Heart right ventricle (tissue), 16 donors: Measurements from ENCODE around the gene GSTM1. TPM values are rescaled to one million over a fixed set of nuclear protein-coding genes. Genes with fewer than 3 reads are reported as not detected.
A peak's percentile ranks its signal among the peaks of the same experiment; 100 is the strongest.
"Not testable (repeated sequence)": the region's sequence is repeated elsewhere in the genome, so short reads cannot be mapped to it uniquely, and the experiment has no call there.

ENCODE experiments used
- ATAC-seq, 8 donors: fragments of 200-7000 bp; cut with Tn5 transposase; one replicate each; pipeline ENCODE4 v1.9.1; 2020; ENCODE audit warnings: mild to moderate bottlenecking in 8 of 8, moderate library complexity in 8 of 8, moderate number of reproducible peaks in 1 of 8
- DNase-seq, 2 donors: peaks; one replicate each; pipeline ENCODE4 v3.0.0-alpha.2; 2020
- H3K27ac ChIP-seq, 10 donors: fragments of 200-600 bp; sonication (generic) in 2 of 10; one replicate each; pipeline versions ENCODE4 v1.5.0 to v1.8.0; 2020 to 2022; ENCODE audit warnings: mild to moderate bottlenecking in 3 of 10
- H3K27me3 ChIP-seq, 7 donors: fragments of 200-600 bp; one replicate each; pipeline ENCODE4 v1.8.0; 2021 to 2022; ENCODE audit warnings: mild to moderate bottlenecking in 2 of 7
- H3K36me3 ChIP-seq, 9 donors: fragments of 200-600 bp; sonication (generic) in 1 of 9; one replicate each; pipeline versions ENCODE4 v1.5.0 to v1.8.0; 2020 to 2022; ENCODE audit warnings: mild to moderate bottlenecking in 2 of 9
- H3K4me1 ChIP-seq, 9 donors: fragments of 200-600 bp; sonication (generic) in 1 of 9; one replicate each; pipeline versions ENCODE4 v1.5.0 to v1.8.0; 2020 to 2022; ENCODE audit warnings: mild to moderate bottlenecking in 4 of 9
- H3K4me3 ChIP-seq, 10 donors: fragments of 200-600 bp; sonication (generic) in 2 of 10; one replicate each; pipeline versions ENCODE4 v1.5.0 to v1.8.0; 2020 to 2022; ENCODE audit warnings: mild to moderate bottlenecking in 7 of 10, moderate library complexity in 2 of 10
- H3K9me3 ChIP-seq, 11 donors: fragments of 200-600 bp in 10 of 11; sonication (generic) in 2 of 11; one replicate each; pipeline versions ENCODE4 v1.5.0 to v1.8.0; 2013 to 2022; ENCODE audit warnings: mild to moderate bottlenecking in 2 of 11, control low read depth in 1 of 11, moderate library complexity in 1 of 11
- CTCF ChIP-seq, 9 donors: fragments of 200-600 bp; sonication (generic) in 2 of 9; IDR thresholded peaks; one replicate each; pipeline versions ENCODE4 v1.5.0 to v1.8.0; 2021 to 2022; ENCODE audit warnings: antibody characterized with exemption in 9 of 9, mild to moderate bottlenecking in 5 of 9, moderate library complexity in 1 of 9
- WGBS, 2 donors: extraction: QIAGEN DNeasy Blood & Tissue Kit; methylation state at CpG; one replicate each; pipeline ENCODE4 v1.1.7; 2013; ENCODE audit warnings: inconsistent platforms in 1 of 2; 5-methylcytosine and 5-hydroxymethylcytosine counted together
- intact Hi-C, 10 donors: fragments of 100-400 bp; cut with DNase I; formaldehyde crosslinking; loops; one replicate each; pipeline versions ENCODE4 v1.11.1 to v1.14.2; 2022
- polyA plus RNA-seq, 2 donors: library from polyadenylated mRNA; stranded (reverse); fragments of 200-250 nt; gene quantifications; one replicate each; pipeline ENCODE4 v1.2.3, GENCODE V29; 2013
- total RNA-seq, 10 donors: library from RNA; stranded (reverse); fragmentation: NEBNext Ultra II Directional in 3 of 10; extraction: Animal tissue kit (Norgen Biotek cat#: 25700) in 3 of 10; gene quantifications; one replicate each; pipeline versions ENCODE4 v1.2.1 to v1.2.4, GENCODE V29; 2021 to 2023
- donor health status: Arrhythmogenic right ventricular cardiomyopathy.
- donor health status: ischemic (EF 13 %, LVEDD 7.1; RV severe dilation, severe dysfunction).
- donor health status: healthy with polysubstance abuse.
- donor health status: DM: no; HTN: yes; CAD: no.
- donor health status: DM: no; HTN: no; CAD: no.
- donor health status: ischemic (EF 25% LVEDD 6.9; RV normal size, moderate dysfunction).
- donor health status: ischemic (EF 25% LVEDD 5.7; RV mildly dilated, moderate dysfunction).
- donor health status: healthy.
- donor health status: DM: yes; HTN: yes; CAD: no.
- donor health status: Ischemic cardiomyopathy.
- donor health status: ischemic (EF 35%, LVEDD 5.7; RV mildly dilated, moderate dysfunction).
- donor health status: nonischemic (EF 11% LVEDD 7.7; RV severe dilation, severe dysfunction).
- donor health status: DM: yes; HTN: yes; CAD: no.
- donor health status: PGD.
- donor health status: ischemic (EF 29% LVEDD 5.4; RV normal size, mild dysfunction).
- donor health status: nonischemic (EF 23%, LVEDD 6.1; RV moderate dilation, normal function).

The GSTM1 gene
- total and polyA plus RNA-seq, 12 donors: 0.19 to 57.7 (median 36.7) TPM; not detected in 4

GRCh38 chr1:109671067-109671466, 16.6 kb upstream of the GSTM1 start:
- Histone ChIP-seq H3K27ac (no peak overlapping the region), H3K27me3 (no peaks in the 10 kb centered on the region), H3K36me3 (peaks cover 0 to 19% (median 0%) of the 10 kb centered on the region in 9 donors), H3K4me3 (no peak overlapping the region), H3K4me1 (peaks cover 0 to 14% (median 9%) of the 10 kb centered on the region in 9 donors), H3K9me3 (no peaks in the 10 kb centered on the region)
- ATAC-seq (no peak), DNase-seq (no peak)
- intact Hi-C loops: no loop called here
- no peak for TF ChIP-seq CTCF (IDR thresholded peaks at IDR 0.05)
- WGBS, 2 donors: 91 to 94% methylated on average over 5 of the region's 5 CpGs

GRCh38 chr1:109673861-109674260, 13.8 kb upstream of the GSTM1 start:
- WGBS, 2 donors: 91 to 93% methylated on average over 2 of the region's 2 CpGs
- H3K36me3 ChIP-seq: peaks cover 0 to 18% (median 0%) of the 10 kb centered on the region in 9 donors
- H3K27me3 ChIP-seq, H3K9me3 ChIP-seq, H3K27ac ChIP-seq, ATAC-seq, DNase-seq, H3K4me1 ChIP-seq, intact Hi-C loops, H3K4me3 ChIP-seq: not testable (repeated sequence)

- ATAC-seq, intact Hi-C loops: not testable (repeated sequence)
These were observed 10.8 kb upstream of the GSTM1 start for GRCh38 chr1:109676683-109677381.

GRCh38 chr1:109677459-109677858, 10.2 kb upstream of the GSTM1 start:
- TF ChIP-seq CTCF (IDR thresholded peaks at IDR 0.05): no peak
- no peak for DNase-seq
- WGBS, 2 donors: 58 to 68% methylated on average over 3 of the region's 3 CpGs
- H3K36me3 ChIP-seq: peaks cover 0 to 10% (median 0%) of the 10 kb centered on the region in 9 donors
- no peaks in the 10 kb centered on the region for H3K27me3 ChIP-seq
- intact Hi-C loops: no loop called here
- H3K27ac ChIP-seq: no peak overlapping the region
- H3K4me1 ChIP-seq: no peaks in the 10 kb centered on the region
- no peaks in the 10 kb centered on the region for H3K9me3 ChIP-seq
- H3K4me3 ChIP-seq: no peak overlapping the region
- ATAC-seq: no peak

More at GRCh38 chr1:109676683-109677381, 10.8 kb upstream of the GSTM1 start:
- H3K4me3 ChIP-seq, H3K9me3 ChIP-seq, H3K27me3 ChIP-seq, H3K4me1 ChIP-seq, H3K36me3 ChIP-seq, DNase-seq, H3K27ac ChIP-seq: not testable (repeated sequence)
- 75 to 89% methylated on average over 3 of the region's 3 CpGs for WGBS, 2 donors

GRCh38 chr1:109678637-109679036, 9.0 kb upstream of the GSTM1 start:
- H3K9me3 ChIP-seq, H3K27ac ChIP-seq, H3K36me3 ChIP-seq, DNase-seq, ATAC-seq, H3K27me3 ChIP-seq, H3K4me3 ChIP-seq, H3K4me1 ChIP-seq, intact Hi-C loops: not testable (repeated sequence)
- WGBS, 2 donors: 87 to 88% methylated on average over 2 of the region's 2 CpGs

GRCh38 chr1:109684777-109685176, 2.8 kb upstream of the GSTM1 start:
- not testable (repeated sequence) for H3K27me3 ChIP-seq, DNase-seq, H3K9me3 ChIP-seq, H3K4me3 ChIP-seq, ATAC-seq, H3K27ac ChIP-seq, H3K36me3 ChIP-seq
- intact Hi-C loops: loop anchor here in 5 of 10 donors (5.0 kb wide), 2 partner anchors 37 to 42 kb away; no protein-coding TSS in a partner anchor
- H3K4me1 ChIP-seq: peaks cover 0 to 18% (median 0%) of the 10 kb centered on the region in 9 donors
- 94% methylated on average over 6 of the region's 6 CpGs; no CpG with 5 or more reads in 1 of the 2 donors for WGBS, 2 donors

GRCh38 chr1:109685399-109685798, 2.2 kb upstream of the GSTM1 start:
- DNase-seq, H3K36me3 ChIP-seq, H3K27ac ChIP-seq, H3K9me3 ChIP-seq, H3K27me3 ChIP-seq, H3K4me3 ChIP-seq: not testable (repeated sequence)
- ATAC-seq: peak in 1 of 8 donors; percentile 10
- peaks cover 0 to 23% (median 0%) of the 10 kb centered on the region in 9 donors for H3K4me1 ChIP-seq
- intact Hi-C loops: loop anchor here in 5 of 10 donors (5.0 kb wide), 2 partner anchors 38 to 43 kb away; no protein-coding TSS in a partner anchor
- WGBS, 2 donors: 69% methylated on average over 1 of the region's 1 CpG; no CpG with 5 or more reads in 1 of the 2 donors

- H3K4me3 ChIP-seq, DNase-seq, H3K9me3 ChIP-seq, H3K36me3 ChIP-seq, H3K27me3 ChIP-seq, ATAC-seq, H3K27ac ChIP-seq: not testable (repeated sequence)
- peaks cover 0 to 25% (median 0%) of the 10 kb centered on the region in 9 donors for H3K4me1 ChIP-seq
- 94% methylated on average over 4 of the region's 4 CpGs; no CpG with 5 or more reads in 1 of the 2 donors for WGBS, 2 donors
- intact Hi-C loops: loop anchor here in 5 of 10 donors (5.0 kb wide), 2 partner anchors 39 to 44 kb away; no protein-coding TSS in a partner anchor
These were observed 1.7 kb upstream of the GSTM1 start for GRCh38 chr1:109685890-109686289.

- not testable (repeated sequence) for H3K9me3 ChIP-seq, DNase-seq, H3K27me3 ChIP-seq, H3K36me3 ChIP-seq
- Histone ChIP-seq H3K4me3 (peak overlapping the region in 4 of 10 donors; percentile 62 to 66 (median 64)), H3K4me1 (peaks cover 0 to 38% (median 0%) of the 10 kb centered on the region in 9 donors), H3K27ac (peak overlapping the region in 5 of 10 donors; percentile 58 to 90 (median 80))
- peak in 4 of 8 donors; percentile 24 to 54 (median 46) for ATAC-seq
- WGBS, 2 donors: 21 to 38% methylated on average over 2 to 11 of the region's 11 CpGs
- intact Hi-C loops: loop anchor here in 5 of 10 donors (5.0 kb wide), 2 partner anchors 40 to 45 kb away; no protein-coding TSS in a partner anchor
These were observed 508 bp upstream of the GSTM1 start for GRCh38 chr1:109687109-109687508.
